ENCODE data around the gene SLC13A5.
"Not testable (repeated sequence)": the region's sequence is repeated elsewhere in the genome, so short reads cannot be mapped to it uniquely, and the experiment has no call there.

The SLC13A5 gene

GRCh38 chr17:6683081-6683684 lies 30.0 kb downstream of the SLC13A5 start:
- DNase-seq = no peak

GRCh38 chr17:6682339-6682738 lies 30.8 kb downstream of the SLC13A5 start:
- no peak for DNase-seq

- DNase-seq = no peak
Measured at GRCh38 chr17:6681671-6682070, 31.5 kb downstream of the SLC13A5 start.

GRCh38 chr17:6681176-6681575 lies 32.0 kb downstream of the SLC13A5 start:
- DNase-seq = no peak

- DNase-seq = no peak
Measured at GRCh38 chr17:6679241-6679640, 33.9 kb downstream of the SLC13A5 start.

GRCh38 chr17:6677946-6678345 lies 35.2 kb downstream of the SLC13A5 start:
- DNase-seq = no peak

- DNase-seq = no peak
Measured at GRCh38 chr17:6677158-6677831, 35.9 kb downstream of the SLC13A5 start.

- no peak for DNase-seq
Measured at GRCh38 chr17:6676802-6677157, 36.4 kb downstream of the SLC13A5 start.

GRCh38 chr17:6675201-6675825 lies 37.9 kb downstream of the SLC13A5 start:
- DNase-seq = no peak

- no peak for DNase-seq
Measured at GRCh38 chr17:6674586-6674985, 38.6 kb downstream of the SLC13A5 start.

GRCh38 chr17:6671431-6671830 lies 41.7 kb downstream of the SLC13A5 start:
- no peak for DNase-seq

GRCh38 chr17:6670999-6671398 lies 42.2 kb downstream of the SLC13A5 start:
- no peak for DNase-seq

- no peak for DNase-seq
Measured at GRCh38 chr17:6670571-6670970, 42.6 kb downstream of the SLC13A5 start.

- no peak for DNase-seq
Measured at GRCh38 chr17:6669479-6670212, 43.5 kb downstream of the SLC13A5 start.

- no peak for DNase-seq
Measured at GRCh38 chr17:6668727-6669425, 44.3 kb downstream of the SLC13A5 start.

- DNase-seq = no peak
Measured at GRCh38 chr17:6668219-6668618, 45.0 kb downstream of the SLC13A5 start.

GRCh38 chr17:6667516-6667915 lies 45.7 kb downstream of the SLC13A5 start:
- no peak for DNase-seq

- no peak for DNase-seq
Measured at GRCh38 chr17:6666557-6666956, 46.6 kb downstream of the SLC13A5 start.

- no peak for DNase-seq
Measured at GRCh38 chr17:6666077-6666521, 47.1 kb downstream of the SLC13A5 start.

- DNase-seq = not testable (repeated sequence)
Measured at GRCh38 chr17:6663200-6663599, 50.0 kb downstream of the SLC13A5 start.

GRCh38 chr17:6661464-6661848 lies 51.7 kb downstream of the SLC13A5 start:
- DNase-seq = no peak

- no peak for DNase-seq
Measured at GRCh38 chr17:6660805-6661463, 52.2 kb downstream of the SLC13A5 start.

- no peak for DNase-seq
Measured at GRCh38 chr17:6660101-6660500, 53.1 kb downstream of the SLC13A5 start.
